PC-9 (cell line): ENCODE data around the gene TMEM63C. TPM values are rescaled to one million over a fixed set of nuclear protein-coding genes. Genes with fewer than 3 reads are reported as not detected.

Source experiments
- BruUV-seq: library from RNA; stranded (reverse); fragments of 400-500 nt; replicated peaks from 2 replicates; lab custom pipeline; 2021; lab: Mats Ljungman, UMichigan
- CTCF ChIA-PET: fragments of 300-600 bp; sonication (Branson Sonifier 250); formaldehyde crosslinking; loops from one replicate; lab custom pipeline; 2022; ENCODE audit warnings: antibody characterized with exemption; lab: Charles Lee
- POLR2A ChIA-PET: fragments of 300-600 bp; sonication (Branson Sonifier 250); formaldehyde crosslinking; loops from one replicate; lab custom pipeline; 2022; ENCODE audit warnings: antibody characterized with exemption; ENCODE audit not compliant: unreplicated experiment; lab: Charles Lee
- DNase-seq, 2 experiments: peaks; one replicate each; pipeline versions ENCODE4 v3.0.0 to v3.0.0-alpha.2; 2015 to 2022; ENCODE audit warnings: mixed read lengths in 1 of 2
- H2AFZ ChIP-seq: fragments of 200-600 bp; sonication (generic); 2 replicates; pipeline ENCODE4 v1.8.1; 2017; ENCODE audit warnings: antibody characterized with exemption
- H3F3A ChIP-seq: fragments of 200-600 bp; sonication (generic); 2 replicates; pipeline ENCODE4 v1.8.1; 2017; ENCODE audit warnings: antibody characterized with exemption, mild to moderate bottlenecking, low read depth; ENCODE audit not compliant: insufficient read depth
- H3K27ac ChIP-seq: fragments of 200-600 bp; sonication (generic); 2 replicates; pipeline ENCODE4 v1.6.1; 2016; ENCODE audit warnings: mixed run types
- H3K27me3 ChIP-seq: fragments of 200-600 bp; sonication (generic); 2 replicates; pipeline ENCODE4 v1.6.1; 2016; ENCODE audit warnings: low read depth, mixed run types; ENCODE audit not compliant: insufficient read depth
- H3K36me3 ChIP-seq: fragments of 200-600 bp; sonication (generic); 2 replicates; pipeline ENCODE4 v1.6.1; 2016; ENCODE audit warnings: low read depth, mixed run types
- H3K4me1 ChIP-seq: fragments of 200-600 bp; sonication (generic); replicated peaks from 2 replicates; pipeline ENCODE4 v1.6.1; 2016; ENCODE audit warnings: mixed run types; ENCODE audit not compliant: insufficient read depth
- H3K4me2 ChIP-seq: fragments of 200-600 bp; sonication (generic); 2 replicates; pipeline ENCODE4 v1.6.1; 2017; ENCODE audit warnings: mixed run types
- H3K4me3 ChIP-seq: fragments of 200-600 bp; sonication (generic); 2 replicates; pipeline ENCODE4 v1.6.1; 2016; ENCODE audit warnings: mixed run types
- H3K79me2 ChIP-seq: fragments of 200-600 bp; sonication (generic); 2 replicates; pipeline ENCODE4 v1.6.1; 2017; ENCODE audit warnings: low read depth, mixed run types
- H3K9me2 ChIP-seq: fragments of 200-600 bp; sonication (generic); 2 replicates; pipeline ENCODE4 v1.8.1; 2017; ENCODE audit warnings: mild to moderate bottlenecking; ENCODE audit not compliant: insufficient read depth
- H3K9me3 ChIP-seq: fragments of 200-600 bp; sonication (generic); 2 replicates; pipeline ENCODE4 v1.8.1; 2016; ENCODE audit warnings: low read depth; ENCODE audit not compliant: insufficient read depth
- H4K20me1 ChIP-seq: fragments of 200-600 bp; sonication (generic); 2 replicates; pipeline ENCODE4 v1.8.1; 2017; ENCODE audit not compliant: insufficient read depth
- EZH2 ChIP-seq: fragments of 200-600 bp; sonication (generic); IDR thresholded peaks from 2 replicates; pipeline ENCODE4 v1.8.0; 2017; ENCODE audit warnings: antibody characterized with exemption, low read depth
- intact Hi-C: fragments of 100-400 bp; cut with micrococcal nuclease; formaldehyde crosslinking; loops from one replicate; pipeline ENCODE4 v1.10.0; 2022; ENCODE audit not compliant: unreplicated experiment
- total RNA-seq: library from RNA; stranded (reverse); gene quantifications from 2 replicates; pipeline ENCODE4 v1.2.3, GENCODE V29; 2021
- TF ChIP-seq, protein P1 (sequence below): fragments of 200-600 bp; sonication (generic); conservative IDR thresholded peaks from 2 replicates; pipeline ENCODE4 v1.6.1; 2017; ENCODE audit warnings: mixed run types, antibody characterized with exemption, mild to moderate bottlenecking, moderate library complexity

The TMEM63C gene
- total RNA-seq, 1 experiment from 2014 or later, result 2.2 TPM

- DNase-seq, result no peak
- Histone ChIP-seq H3K79me2 (no peaks in the 10 kb centered on the region), H2AFZ (no peak overlapping the region), H3F3A (no peaks in the 10 kb centered on the region), H3K4me2 (no peak overlapping the region), H3K27me3 (peaks cover 100% of the 10 kb centered on the region), H3K36me3 (no peaks in the 10 kb centered on the region), H3K9me3 (no peaks in the 10 kb centered on the region), H4K20me1 (no peaks in the 10 kb centered on the region), H3K27ac (no peak overlapping the region), H3K4me3 (no peak overlapping the region), H3K9me2 (no peaks in the 10 kb centered on the region), H3K4me1 (no peaks in the 10 kb centered on the region)
- TF ChIP-seq EZH2, result no peak
- TF ChIP-seq, protein P1, sequence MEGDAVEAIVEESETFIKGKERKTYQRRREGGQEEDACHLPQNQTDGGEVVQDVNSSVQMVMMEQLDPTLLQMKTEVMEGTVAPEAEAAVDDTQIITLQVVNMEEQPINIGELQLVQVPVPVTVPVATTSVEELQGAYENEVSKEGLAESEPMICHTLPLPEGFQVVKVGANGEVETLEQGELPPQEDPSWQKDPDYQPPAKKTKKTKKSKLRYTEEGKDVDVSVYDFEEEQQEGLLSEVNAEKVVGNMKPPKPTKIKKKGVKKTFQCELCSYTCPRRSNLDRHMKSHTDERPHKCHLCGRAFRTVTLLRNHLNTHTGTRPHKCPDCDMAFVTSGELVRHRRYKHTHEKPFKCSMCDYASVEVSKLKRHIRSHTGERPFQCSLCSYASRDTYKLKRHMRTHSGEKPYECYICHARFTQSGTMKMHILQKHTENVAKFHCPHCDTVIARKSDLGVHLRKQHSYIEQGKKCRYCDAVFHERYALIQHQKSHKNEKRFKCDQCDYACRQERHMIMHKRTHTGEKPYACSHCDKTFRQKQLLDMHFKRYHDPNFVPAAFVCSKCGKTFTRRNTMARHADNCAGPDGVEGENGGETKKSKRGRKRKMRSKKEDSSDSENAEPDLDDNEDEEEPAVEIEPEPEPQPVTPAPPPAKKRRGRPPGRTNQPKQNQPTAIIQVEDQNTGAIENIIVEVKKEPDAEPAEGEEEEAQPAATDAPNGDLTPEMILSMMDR, result no peak
- no TSS peak for BruUV-seq
- ChIA-PET POLR2A (no interaction called here), CTCF (no interaction called here)
- intact Hi-C loops, result no loop called here
Observed at GRCh38 chr14:77249286-77249685, 67.7 kb downstream of the TMEM63C start.

DNA sequence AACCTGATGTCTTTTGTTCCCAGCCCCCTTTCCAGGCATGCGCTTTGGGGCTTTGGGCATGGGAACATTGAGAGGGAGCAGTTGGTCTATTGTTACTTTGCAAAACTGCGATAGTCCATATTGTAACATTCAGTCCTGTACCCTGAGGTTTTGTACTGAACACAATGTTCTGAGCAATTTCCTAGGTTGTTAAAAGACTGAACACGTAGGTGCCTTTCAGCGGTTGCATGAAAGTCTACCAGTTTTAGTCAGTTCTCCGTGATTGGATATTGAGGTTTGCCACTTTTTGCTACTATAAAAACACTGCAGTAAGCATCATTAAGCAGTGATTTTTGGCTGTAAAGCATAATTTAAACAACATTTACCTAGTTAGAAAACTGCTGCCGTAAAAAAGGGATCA lies 69.3 kb downstream of the TMEM63C start:
- no peaks in the 10 kb centered on the region for H3K9me2 ChIP-seq
- no peaks in the 10 kb centered on the region for H3K36me3 ChIP-seq
- no TSS peak for BruUV-seq
- no peak overlapping the region for H3K4me3 ChIP-seq
- TF ChIP-seq, protein P1, result no peak
- no peak for TF ChIP-seq EZH2
- H3F3A ChIP-seq, result no peaks in the 10 kb centered on the region
- no peaks in the 10 kb centered on the region for H3K9me3 ChIP-seq
- ChIA-PET POLR2A (no interaction called here), CTCF (no interaction called here)
- H3K27me3 ChIP-seq, result peaks cover 100% of the 10 kb centered on the region
- no peak overlapping the region for H3K27ac ChIP-seq
- no peak for DNase-seq
- intact Hi-C loops, result no loop called here
- no peak overlapping the region for H3K4me2 ChIP-seq
- H4K20me1 ChIP-seq, result no peaks in the 10 kb centered on the region
- H2AFZ ChIP-seq, result no peak overlapping the region
- H3K79me2 ChIP-seq, result no peaks in the 10 kb centered on the region
- H3K4me1 ChIP-seq, result no peaks in the 10 kb centered on the region

GRCh38 chr14:77251870-77252269 lies 70.3 kb downstream of the TMEM63C start:
- H3F3A ChIP-seq, result no peaks in the 10 kb centered on the region
- no peak overlapping the region for H2AFZ ChIP-seq
- H3K27ac ChIP-seq, result no peak overlapping the region
- no peaks in the 10 kb centered on the region for H3K9me2 ChIP-seq
- no peaks in the 10 kb centered on the region for H3K79me2 ChIP-seq
- ChIA-PET POLR2A (no interaction called here), CTCF (no interaction called here)
- H3K4me3 ChIP-seq, result no peak overlapping the region
- no peaks in the 10 kb centered on the region for H3K4me1 ChIP-seq
- peaks cover 100% of the 10 kb centered on the region for H3K27me3 ChIP-seq
- DNase-seq, result no peak
- no peaks in the 10 kb centered on the region for H3K36me3 ChIP-seq
- H3K4me2 ChIP-seq, result no peak overlapping the region
- H3K9me3 ChIP-seq, result no peaks in the 10 kb centered on the region
- H4K20me1 ChIP-seq, result no peaks in the 10 kb centered on the region
- no TSS peak for BruUV-seq
- no peak for TF ChIP-seq EZH2
- TF ChIP-seq, protein P1, result no peak
- intact Hi-C loops, result no loop called here
